Astrocyte of the cerebellum (primary cell): ENCODE results near the gene TPBGL.

Experiments used
- DNase-seq: peaks from one replicate; pipeline ENCODE4 v3.0.0-alpha.2; 2011; ENCODE audit warnings: low read depth
- H3K4me3 ChIP-seq: 2 replicates; pipeline ENCODE4 v1.5.1; 2011; ENCODE audit warnings: mild to moderate bottlenecking, low read depth, low read length, moderate library complexity
- CTCF ChIP-seq: IDR thresholded peaks from 2 replicates; pipeline ENCODE4 v1.5.1; 2012; ENCODE audit warnings: low read length, low read depth, moderate library complexity, mild to moderate bottlenecking; ENCODE audit errors: missing control alignments
- in situ Hi-C: cut with HindIII; loops from 2 replicates; pipeline ENCODE4 v1.10.0; 2017; ENCODE audit warnings: low sequenced_read_pairs

Gene TPBGL

GRCh38 chr11:75201771-75202170 lies 38.8 kb upstream of the TPBGL start:
- in situ Hi-C loops = loop anchor here (10.0 kb wide), 1 partner anchor 177 kb away; no protein-coding TSS in a partner anchor
- H3K4me3 ChIP-seq = no peak overlapping the region
- no peak for TF ChIP-seq CTCF
- DNase-seq = no peak

- DNase-seq = no peak
- in situ Hi-C loops = loop anchor here (10.0 kb wide), 1 partner anchor 177 kb away; no protein-coding TSS in a partner anchor
- no peak overlapping the region for H3K4me3 ChIP-seq
- TF ChIP-seq CTCF = no peak
These were observed 38.4 kb upstream of the TPBGL start for GRCh38 chr11:75202195-75202594.

GRCh38 chr11:75203138-75203537 lies 37.4 kb upstream of the TPBGL start:
- no peak for DNase-seq
- in situ Hi-C loops = loop anchor here (10.0 kb wide), 1 partner anchor 178 kb away; no protein-coding TSS in a partner anchor

DNA sequence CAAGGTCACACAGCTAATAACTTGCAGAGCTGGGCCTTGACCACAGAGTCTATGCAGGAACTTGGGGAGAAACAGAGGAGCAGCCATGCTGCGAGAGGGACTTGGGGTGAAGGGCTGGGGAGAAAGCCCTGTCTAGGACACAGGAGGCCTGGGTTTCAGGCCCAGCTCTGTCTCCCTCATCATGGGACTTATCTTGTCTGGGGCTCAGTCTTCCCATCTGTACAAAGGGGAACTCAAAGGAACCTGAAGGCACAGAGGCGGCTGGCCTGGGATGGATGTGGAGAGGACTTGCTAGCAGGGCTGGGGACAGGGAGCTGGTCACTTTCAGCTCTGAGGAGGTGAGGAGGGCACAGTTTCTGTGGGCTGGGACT lies 36.9 kb upstream of the TPBGL start:
- H3K4me3 ChIP-seq = no peak overlapping the region
- TF ChIP-seq CTCF = no peak
- DNase-seq = no peak
- in situ Hi-C loops = loop anchor here (10.0 kb wide), 1 partner anchor 179 kb away; no protein-coding TSS in a partner anchor

More at GRCh38 chr11:75203138-75203537, 37.4 kb upstream of the TPBGL start:
- H3K4me3 ChIP-seq = no peak overlapping the region
- TF ChIP-seq CTCF = no peak

- no peak for TF ChIP-seq CTCF
- no peak for DNase-seq
- in situ Hi-C loops = loop anchor here (10.0 kb wide), 1 partner anchor 179 kb away; no protein-coding TSS in a partner anchor
- H3K4me3 ChIP-seq = no peak overlapping the region
These were observed 36.4 kb upstream of the TPBGL start for GRCh38 chr11:75204012-75204674.

- DNase-seq = peak; percentile 57
- TF ChIP-seq CTCF = peak; percentile 89
- in situ Hi-C loops = loop anchor here (10.0 kb wide), 1 partner anchor 180 kb away; no protein-coding TSS in a partner anchor
These were observed 35.6 kb upstream of the TPBGL start for GRCh38 chr11:75204685-75205563.

More at GRCh38 chr11:75204685-75205563, 35.6 kb upstream of the TPBGL start:
- no peak overlapping the region for H3K4me3 ChIP-seq
